OCI-M1 (cell line): ENCODE results near the gene PLLP.

Experiments used
- DNase-seq: peaks from one replicate; lab custom pipeline; 2025; lab: John Stamatoyannopoulos, UW

The PLLP gene, protein sequence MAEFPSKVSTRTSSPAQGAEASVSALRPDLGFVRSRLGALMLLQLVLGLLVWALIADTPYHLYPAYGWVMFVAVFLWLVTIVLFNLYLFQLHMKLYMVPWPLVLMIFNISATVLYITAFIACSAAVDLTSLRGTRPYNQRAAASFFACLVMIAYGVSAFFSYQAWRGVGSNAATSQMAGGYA

DNA sequence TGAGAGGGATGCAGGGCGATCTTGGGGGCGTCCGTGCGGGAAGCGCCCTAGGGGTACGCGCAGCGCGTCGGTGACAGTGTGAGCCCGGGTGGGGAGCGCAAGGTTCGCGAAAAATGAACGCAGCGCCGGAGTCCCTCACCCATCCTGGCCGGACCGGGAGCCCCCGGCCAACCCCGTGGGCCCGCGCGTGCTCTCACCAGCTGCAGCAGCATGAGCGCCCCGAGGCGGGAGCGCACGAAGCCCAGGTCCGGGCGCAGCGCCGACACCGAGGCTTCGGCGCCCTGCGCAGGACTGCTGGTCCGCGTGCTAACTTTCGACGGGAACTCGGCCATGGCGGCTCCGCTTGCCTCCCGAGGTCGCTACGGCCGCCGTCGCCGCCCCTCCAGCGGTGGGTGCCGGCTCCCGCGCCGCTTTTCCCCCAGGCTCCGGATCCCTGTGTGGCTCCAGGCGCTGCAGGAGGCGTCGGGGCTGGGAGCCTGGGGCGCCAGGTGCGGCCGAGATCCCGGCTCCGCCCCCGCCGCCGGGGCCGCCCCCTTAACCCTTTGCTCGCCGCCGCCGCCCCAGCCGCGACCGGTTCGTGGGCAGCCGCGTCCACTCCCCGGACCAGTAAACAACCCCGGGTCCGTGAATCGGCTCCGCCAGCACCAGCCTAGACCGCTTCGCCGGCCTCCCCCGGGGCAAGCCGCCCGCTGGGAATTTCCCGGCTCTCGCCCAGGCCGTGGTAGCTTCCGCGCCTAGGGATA lies at the start of gene PLLP:
PLLP (minus strand) TSS at position 464 of the 743 bp plus-strand sequence; CDS start at position 332, 132 bp downstream.
- no peak for DNase-seq

DNA sequence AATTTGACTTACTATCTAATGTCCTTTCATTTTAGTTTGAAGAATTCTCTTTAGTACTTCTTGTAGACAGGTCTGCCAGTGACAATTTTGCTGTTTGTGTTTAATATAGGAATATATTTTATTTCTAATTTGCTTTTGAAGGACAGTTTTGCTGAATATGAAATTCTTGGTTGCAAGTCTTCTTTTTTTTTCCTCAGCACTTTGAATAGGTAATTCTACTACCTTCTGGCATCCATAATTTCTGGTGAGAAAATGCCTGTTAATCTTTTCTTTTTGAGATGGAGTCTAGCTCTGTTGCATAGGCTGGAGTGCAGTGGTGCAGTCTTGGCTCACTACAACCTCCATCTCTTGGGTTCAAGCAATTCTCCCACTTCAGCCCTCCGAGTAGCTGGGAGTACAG lies 48.9 kb upstream of the PLLP start:
- DNase-seq, result no peak

DNA sequence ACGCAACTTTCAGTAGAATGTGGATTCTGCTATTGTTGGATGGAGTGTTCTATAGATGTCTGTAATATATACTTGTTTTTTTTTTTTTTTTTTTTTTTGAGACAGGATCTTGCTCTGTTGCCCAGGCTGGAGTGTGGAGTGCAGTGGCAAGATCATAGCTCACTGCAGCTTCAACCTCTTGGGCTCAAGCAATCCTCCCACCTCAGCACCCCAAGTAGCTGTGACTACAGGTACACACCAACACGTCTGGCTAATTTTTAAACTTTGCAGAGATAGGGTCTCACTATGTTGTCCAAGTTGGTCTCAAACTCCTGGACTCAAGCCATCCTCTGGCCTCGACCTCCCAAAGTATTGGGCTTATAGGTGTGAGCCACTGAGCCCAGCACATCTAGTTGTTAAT lies 46.9 kb upstream of the PLLP start:
- no peak for DNase-seq

DNA sequence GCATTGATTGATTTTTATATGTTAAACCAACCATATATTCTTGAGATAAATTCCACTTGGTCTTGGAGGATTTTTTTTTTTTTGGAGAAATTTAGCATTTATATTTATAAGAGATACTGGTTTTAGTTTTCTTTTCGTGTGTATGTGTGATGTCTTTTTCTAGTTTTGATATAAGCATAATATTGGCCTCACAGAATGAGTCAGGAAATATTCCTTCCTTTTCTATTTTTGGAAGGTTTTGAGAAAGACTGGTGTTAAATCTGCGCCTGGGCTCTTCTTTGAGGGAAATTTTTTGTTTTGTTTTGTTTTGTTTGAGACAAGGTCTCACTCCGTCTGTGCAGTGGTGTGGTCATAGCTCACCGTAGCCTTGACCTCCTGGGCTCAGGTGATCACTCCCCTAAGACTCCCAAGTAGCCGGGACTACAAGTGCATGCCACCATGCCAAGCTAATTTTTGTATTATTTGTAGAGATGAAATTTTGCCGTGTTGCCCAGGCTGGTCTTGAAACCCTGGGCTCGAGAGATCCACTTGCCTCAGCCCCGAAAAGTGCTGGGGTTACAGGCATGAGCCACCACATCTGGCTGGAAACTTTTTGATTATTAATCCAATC lies 45.4 kb upstream of the PLLP start:
- no peak for DNase-seq

DNA sequence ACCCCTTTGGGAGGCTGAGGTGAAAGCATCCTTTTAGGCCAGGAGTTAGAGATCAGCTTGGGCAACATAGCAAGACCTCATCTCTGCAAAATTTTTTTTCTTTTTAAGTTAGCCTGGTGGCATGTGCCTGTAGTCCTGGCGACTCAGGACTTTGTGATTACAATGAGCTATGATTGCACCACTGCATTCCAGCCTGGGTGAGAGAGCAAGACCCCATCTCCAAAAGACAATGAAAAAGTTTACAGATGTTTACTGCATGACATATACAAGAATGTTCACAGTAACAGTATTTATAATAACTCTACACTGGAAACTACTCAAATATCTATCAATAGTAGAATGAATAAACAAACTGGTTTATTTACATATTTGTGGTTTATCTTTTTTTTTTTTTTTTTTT lies 41.0 kb upstream of the PLLP start:
- no peak for DNase-seq

DNA sequence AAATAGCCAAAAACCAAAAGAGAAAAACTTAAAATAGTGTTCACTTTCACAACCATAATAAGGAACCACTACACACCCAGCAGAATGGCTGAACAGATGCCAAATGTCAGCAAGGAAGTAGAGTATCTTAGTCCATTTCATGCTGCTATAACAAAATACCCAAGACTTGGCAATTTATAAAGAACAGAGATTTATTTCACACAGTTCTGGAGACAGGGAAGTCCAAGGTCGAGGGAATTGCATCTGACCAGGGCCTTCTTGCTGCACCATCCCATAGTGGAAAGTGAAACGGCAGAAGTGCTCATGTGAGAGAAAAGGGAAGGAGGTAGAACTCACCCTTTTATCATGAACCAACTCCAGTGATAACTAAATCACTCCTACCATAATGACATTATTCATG lies 40.3 kb upstream of the PLLP start:
- peak; percentile 16 for DNase-seq

DNA sequence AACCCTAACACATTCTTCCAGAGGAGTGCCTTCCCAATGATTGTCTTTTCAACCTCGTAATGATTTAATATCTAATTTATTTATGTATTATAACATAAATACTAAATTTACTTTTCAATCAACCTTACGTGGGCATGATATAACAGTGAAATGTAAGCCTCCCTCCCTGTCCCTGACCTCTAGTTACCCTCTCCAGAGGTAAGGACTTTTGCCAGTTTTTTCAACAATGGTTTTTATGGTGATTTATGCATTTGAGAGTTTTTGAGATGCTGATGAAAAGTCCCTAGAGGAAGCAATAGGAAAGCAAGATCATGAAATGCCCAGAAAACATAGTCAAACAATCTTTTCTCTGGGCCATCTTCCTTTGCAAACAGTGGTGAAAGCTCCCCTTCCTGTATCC lies 35.2 kb upstream of the PLLP start:
- DNase-seq, result no peak

DNA sequence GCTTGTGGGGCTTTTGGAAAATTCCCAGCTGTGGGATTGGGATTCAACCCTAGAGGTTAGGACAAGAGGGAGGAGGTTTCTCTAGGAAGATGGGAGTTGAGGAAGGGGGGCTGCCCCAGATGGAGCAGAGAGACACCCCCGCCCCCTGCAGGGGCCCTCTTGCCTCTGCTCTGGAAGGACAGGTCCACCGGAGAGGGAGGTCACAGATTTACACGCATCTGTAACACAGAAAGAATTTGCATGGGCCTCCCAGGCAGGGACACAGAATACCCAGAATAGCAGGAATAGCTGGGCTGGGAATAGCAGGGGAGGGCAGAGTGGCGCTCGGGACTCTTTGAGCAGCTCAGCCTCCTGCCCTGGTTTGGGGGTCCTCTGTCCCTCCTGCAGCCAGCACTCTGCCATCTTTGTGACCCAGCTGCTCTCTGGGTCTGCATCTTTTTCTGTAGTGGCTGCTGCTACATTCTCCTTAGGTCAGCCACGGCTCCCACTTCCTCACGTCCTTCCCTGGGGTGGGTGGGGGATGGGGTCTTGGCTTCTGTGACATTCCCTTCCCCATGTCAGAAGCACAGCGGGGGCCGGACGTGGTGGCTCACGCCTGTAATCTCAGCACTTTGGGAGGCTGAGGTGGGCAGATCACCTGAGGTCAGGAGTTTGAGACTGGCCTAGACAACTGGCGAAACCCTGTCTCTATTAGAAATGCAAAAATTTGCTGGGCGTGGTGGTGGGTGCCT lies 33.9 kb upstream of the PLLP start:
- DNase-seq, result no peak

DNA sequence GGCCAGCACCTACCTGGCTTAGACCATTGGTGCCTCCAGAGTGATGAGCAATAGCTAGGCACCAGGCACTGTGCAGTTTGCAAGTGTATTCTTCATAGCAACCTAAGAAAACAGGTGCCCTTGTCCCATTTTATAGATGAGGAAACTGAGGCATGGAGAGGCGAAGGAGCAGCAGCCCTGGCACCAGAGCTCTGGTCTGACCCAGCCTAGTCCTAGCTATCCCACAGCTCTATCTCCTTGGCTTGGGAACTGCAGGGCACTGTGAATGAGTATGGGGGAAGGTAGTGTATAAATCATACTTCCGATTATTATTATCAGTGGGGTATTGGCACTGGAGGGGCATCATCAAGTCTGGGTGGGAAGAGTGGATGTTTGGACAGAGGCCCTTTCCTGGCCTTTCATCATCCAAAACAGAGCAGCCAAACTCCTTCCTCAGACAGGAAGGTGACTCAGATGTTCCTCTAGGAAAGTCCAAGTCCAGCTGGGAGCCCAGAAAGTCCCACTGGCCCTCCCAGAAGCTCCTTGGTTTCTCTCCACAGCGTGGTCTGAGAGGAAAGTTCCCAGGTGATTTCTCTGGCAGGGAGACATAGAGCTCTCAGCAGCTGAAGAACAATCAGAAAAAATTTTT lies 32.0 kb upstream of the PLLP start:
- DNase-seq, result no peak

DNA sequence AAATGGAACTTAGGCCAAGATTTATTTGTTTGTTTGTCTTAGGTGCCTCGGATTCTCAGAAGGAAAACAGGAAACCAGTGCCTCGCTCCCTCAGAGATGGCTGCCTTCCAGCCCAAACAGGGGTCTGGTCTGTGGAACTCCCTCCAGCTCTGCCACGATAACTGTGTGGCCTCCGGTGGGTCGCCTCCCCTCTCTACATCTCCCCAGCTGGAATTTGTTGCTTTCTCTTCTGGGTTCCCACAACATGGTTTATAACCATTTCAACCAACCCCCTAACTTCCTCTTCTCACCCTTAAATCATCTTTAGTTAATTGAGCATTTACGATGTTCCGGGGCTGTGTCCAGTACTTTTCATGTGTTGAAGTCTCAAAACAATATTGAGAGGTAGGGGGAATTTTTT lies 30.9 kb upstream of the PLLP start:
- DNase-seq, result no peak

DNA sequence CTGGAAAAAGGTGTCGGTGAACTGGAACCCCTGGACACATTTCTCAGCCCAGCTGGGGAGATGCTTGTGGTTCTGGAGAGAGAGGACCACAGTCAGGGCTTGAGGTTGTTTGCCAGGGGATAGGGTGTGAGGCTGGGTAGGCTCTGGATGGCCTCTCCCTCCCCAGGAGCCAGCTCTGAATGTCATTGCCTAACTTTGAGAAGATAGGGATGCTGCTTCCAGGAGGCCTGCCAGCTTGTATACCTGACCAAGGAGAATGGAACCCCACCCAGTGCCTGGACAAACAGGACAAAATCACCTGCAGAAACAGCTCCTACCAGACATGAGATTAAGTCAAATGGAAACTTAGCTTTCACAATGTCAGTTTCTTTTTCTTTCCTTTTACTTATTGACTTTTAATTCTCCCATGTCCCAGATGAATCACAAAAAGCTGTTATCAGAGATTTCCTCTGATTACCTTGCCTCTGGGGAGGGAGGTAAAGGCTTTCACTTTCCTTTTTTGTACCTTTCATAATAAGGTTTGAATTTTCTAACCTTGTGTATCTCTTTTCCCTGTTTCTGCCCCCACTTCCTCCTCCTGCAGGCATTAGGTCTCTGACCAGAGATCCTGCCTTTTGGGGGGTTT lies 29.8 kb upstream of the PLLP start:
- DNase-seq, result no peak

DNA sequence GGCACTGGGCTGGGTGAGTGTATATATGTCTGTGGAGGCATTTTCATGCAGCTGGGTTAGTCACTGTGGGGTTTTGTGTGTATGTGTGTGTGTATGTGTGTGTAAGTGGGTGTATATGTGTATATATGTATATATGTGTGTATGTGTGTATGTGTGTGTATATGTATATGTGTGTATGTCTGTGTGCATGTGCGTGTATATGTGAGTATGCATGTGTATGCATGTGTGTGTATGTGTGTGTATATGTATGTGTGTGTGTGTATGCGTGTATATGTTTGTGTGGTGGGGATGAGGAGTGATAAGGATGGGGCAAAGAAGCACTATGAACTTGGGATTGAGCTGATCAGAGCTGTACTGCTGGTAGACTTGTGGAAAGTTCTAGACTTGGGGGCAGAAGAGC lies 29.0 kb upstream of the PLLP start:
- no peak for DNase-seq

DNA sequence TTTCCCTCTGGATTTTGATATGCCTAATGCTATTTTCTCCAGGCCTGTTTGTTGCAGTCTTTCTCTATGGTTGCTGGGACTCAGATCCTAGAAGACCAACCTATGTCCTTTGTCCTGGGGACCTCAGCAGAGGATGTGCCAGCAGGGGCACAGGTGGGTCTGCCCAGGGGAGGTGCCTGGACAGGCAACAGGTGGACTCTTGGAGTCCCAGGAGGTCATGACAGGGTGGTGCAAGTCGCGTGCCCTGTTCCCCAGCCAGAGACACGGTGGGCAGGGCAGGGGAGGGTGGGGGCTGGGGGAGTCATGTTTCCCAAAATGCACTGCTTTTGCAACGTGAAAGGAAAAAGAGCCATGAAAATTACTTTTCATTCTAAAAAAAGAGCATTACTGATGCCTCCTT lies 26.3 kb upstream of the PLLP start:
- no peak for DNase-seq

DNA sequence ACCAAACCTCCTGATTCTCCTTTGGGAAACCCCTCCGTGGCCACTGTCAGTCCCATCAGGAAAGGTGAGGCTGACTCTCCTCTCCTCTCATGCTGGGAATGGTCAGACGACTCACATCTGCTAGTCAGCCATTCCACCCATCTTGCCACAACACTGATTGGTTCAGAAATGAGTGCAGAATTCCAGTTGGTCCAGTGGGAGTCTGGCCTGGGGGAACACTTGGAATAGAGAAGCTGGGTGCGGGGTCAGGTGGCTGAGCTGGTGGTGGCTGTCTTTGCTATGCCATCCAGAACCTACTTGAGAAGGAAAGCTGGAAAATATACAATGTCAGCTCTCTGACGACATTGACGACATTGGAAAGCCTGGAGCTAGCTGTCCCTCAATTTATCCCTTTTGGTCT lies 23.6 kb upstream of the PLLP start:
- DNase-seq, result no peak

DNA sequence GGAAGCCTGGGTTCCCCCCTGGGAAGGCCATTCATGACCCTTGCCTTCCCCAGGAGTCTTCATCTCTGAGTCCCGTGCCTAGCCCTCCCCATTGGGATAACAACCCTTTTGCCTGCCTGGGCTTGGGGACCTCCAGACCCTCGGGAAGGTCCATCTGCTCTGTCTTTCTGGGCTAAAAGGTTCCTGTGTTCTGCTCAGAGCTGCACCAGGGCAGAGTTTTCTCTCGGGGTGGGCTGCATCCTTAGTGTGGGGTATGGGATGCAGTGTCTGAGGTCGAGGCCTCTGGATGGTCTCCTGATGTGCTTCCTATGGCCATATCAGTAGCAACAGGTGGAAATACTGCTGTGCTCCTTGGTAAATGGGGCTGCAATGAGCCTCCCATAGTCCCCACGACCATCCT lies 22.9 kb upstream of the PLLP start:
- no peak for DNase-seq

DNA sequence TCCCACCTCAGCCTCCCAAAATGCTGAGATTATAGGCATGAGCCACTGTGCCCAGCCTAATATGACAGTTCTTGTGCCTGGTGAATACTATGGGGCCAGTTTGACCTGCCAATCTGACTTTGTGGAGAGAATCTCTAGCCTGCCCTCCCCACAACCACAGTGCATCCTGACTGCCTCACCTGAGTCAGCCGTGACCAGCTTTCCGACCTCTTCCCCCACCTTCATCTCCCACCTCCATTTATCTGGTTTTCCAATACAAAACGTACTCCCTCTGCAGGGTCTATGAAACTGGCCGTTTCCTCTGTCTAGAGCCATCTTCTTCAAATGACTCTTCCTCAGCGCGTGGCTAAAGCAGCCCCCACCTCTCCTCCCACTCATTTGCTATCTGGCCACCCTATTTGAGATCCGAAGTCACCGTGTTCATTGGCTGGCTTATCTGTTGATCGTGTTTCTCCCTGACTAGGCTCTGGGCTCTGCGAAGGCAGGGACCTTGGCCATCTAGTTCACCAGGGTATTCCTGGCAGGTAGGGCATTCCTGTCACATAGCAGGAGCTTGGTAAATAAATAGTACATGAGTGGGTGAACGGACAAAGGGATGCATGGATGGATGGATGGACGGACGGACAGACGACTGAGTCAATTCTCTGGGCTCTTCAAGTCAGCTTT lies 22.3 kb upstream of the PLLP start:
- no peak for DNase-seq

DNA sequence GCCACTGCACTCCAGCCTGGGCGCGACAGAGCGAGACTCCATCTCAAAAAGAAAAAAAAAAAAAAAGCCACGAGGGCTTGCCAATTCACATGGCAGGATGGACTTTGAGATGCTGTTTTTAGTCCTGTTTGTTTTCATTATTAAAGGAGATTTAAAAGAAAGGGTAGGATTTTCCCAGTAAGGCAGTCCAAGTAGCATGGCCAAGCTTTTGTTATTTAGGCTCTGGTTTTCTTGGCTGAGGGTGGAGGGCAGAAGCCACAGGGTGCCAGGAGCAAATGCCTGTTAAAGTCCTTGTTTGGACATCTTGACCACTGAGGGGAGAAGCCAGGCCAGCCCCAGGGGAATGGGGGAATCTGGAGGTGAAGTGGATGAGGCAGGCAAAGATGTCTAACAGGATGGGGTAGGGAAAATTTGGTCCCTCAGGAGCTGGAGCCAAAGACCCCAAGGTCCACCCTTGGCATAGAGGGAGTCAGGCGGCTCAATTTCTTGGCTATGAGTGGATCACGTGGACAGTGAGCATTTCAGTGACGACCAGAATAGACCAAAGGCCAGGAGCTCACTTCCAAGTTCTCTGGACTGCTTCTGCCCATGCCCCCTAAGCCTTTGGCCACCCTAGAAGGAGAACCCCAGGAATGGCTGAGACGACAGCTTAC lies 20.8 kb upstream of the PLLP start:
- no peak for DNase-seq

DNA sequence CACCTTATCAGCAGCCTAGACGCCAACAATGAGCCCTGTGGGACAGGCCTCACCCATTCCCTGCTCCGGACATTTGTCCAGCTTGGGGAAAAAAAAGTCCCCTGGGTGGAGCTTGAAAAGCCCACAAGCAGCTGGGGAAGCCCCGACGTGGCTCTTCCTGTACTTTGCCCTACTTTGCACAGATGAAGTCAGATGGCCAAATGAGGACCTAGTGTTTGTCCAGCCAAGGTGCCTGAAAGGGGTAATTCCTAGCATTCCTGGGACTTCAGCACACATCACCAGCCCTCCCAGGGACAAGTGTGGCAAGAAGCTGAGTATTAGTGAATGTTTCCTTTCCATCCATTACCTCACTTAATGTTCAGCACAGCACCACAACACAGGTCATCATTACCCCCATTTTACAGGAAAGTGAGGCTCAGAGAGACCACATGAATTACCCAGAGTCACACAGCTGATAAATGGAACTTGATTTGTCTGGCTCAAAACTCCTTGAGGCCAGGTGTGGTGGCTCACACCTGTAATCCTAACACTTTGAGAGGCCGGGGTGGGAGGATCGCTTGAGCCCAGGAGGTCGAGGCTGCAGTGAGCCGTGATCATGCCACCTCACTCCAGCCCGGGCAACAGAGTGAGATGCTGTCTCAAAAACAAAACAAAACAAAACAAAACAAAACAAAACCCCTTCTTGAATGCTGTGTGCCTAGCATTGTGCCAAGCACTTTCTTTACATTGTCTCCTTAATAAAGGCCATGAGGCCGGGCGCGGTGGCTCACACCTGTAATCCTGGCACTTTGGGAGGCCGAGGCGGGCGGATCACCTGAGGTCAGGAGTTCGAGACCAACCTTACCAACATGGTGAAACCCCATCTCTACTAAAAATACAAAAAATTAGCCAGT lies 19.9 kb upstream of the PLLP start:
- DNase-seq, result no peak

DNA sequence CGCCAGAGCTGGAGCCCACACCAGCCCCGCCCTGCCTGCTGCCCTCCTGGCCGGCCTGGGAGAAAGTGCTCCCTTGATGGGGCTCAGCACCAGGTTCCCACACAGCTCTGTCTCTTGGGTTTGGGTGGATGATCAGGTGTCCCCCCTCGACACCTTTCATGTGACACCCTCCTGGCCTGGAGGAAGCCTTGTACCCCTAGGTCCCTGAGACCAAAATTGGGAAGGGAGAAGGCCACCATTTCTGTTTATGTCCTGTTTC lies 19.4 kb upstream of the PLLP start:
- no peak for DNase-seq
